AG20443 (cell line): Measurements from ENCODE around the gene BMI1.
A peak's percentile ranks its signal among the peaks of the same experiment; 100 is the strongest.

Source experiments
- DNase-seq: peaks from one replicate; pipeline ENCODE4 v3.0.0; 2012; ENCODE audit warnings: low spot score, mixed read lengths

The BMI1 gene

GRCh38 chr10:22319980-22320558, 830 bp upstream of the BMI1 start:
- no peak for DNase-seq

- peak; percentile 77 for DNase-seq
These were observed 441 bp downstream of the BMI1 start for GRCh38 chr10:22321156-22321923.

GRCh38 chr10:22321924-22322640, 1.2 kb downstream of the BMI1 start:
- peak; percentile 12 for DNase-seq

- no peak for DNase-seq
These were observed 1.8 kb downstream of the BMI1 start for GRCh38 chr10:22322641-22323160.

- DNase-seq, result no peak
These were observed 2.8 kb downstream of the BMI1 start for GRCh38 chr10:22323538-22324305.

GRCh38 chr10:22324413-22324812, 3.5 kb downstream of the BMI1 start:
- DNase-seq, result no peak

GRCh38 chr10:22324893-22325271, 4.0 kb downstream of the BMI1 start:
- no peak for DNase-seq

GRCh38 chr10:22325272-22326144, 4.6 kb downstream of the BMI1 start:
- peak; percentile 89 for DNase-seq

GRCh38 chr10:22326145-22326702, 5.3 kb downstream of the BMI1 start:
- no peak for DNase-seq

- no peak for DNase-seq
These were observed 8.3 kb downstream of the BMI1 start for GRCh38 chr10:22329150-22329549.

GRCh38 chr10:22332116-22332692, 11.3 kb downstream of the BMI1 start:
- no peak for DNase-seq

- DNase-seq, result no peak
These were observed 12.5 kb downstream of the BMI1 start for GRCh38 chr10:22333167-22333974.

GRCh38 chr10:22333975-22334282, 13.0 kb downstream of the BMI1 start:
- DNase-seq, result no peak

- DNase-seq, result peak; percentile 11
These were observed 13.7 kb downstream of the BMI1 start for GRCh38 chr10:22334414-22335172.

GRCh38 chr10:22335173-22335933, 14.5 kb downstream of the BMI1 start:
- peak; percentile 74 for DNase-seq

GRCh38 chr10:22338185-22338900, 17.4 kb downstream of the BMI1 start:
- DNase-seq, result no peak

- DNase-seq, result no peak
These were observed 18.0 kb downstream of the BMI1 start for GRCh38 chr10:22338931-22339330.
